Neural cell (in vitro differentiated cells): ENCODE measurements around the gene DHCR24. TPM values are rescaled to one million over a fixed set of nuclear protein-coding genes. Genes with fewer than 3 reads are reported as not detected.

Experiments
- H2AFZ ChIP-seq: fragments of 200-600, 300-800 bp; sonication (generic), shearing (Covaris generic); 2 replicates; pipeline ENCODE4 v1.6.0; 2014; ENCODE audit warnings: low read depth, mild to moderate bottlenecking, antibody characterized with exemption, low read length, moderate library complexity
- H3F3A ChIP-seq: fragments of 200-600 bp; shearing (Covaris generic); 2 replicates; pipeline ENCODE4 v1.6.1; 2016; ENCODE audit warnings: mild to moderate bottlenecking, moderate library complexity, mixed read lengths, antibody characterized with exemption, low read length; ENCODE audit not compliant: insufficient read depth, poor library complexity, severe bottlenecking
- H3K27ac ChIP-seq: fragments of 200-600, 300-800 bp; sonication (generic), shearing (Covaris generic); 2 replicates; pipeline ENCODE4 v1.5.1; 2014; ENCODE audit warnings: mild to moderate bottlenecking, low read length, moderate library complexity
- H3K27me3 ChIP-seq: fragments of 300-800, 200-600 bp; sonication (generic), shearing (Covaris generic); 2 replicates; pipeline ENCODE4 v1.6.0; 2014; ENCODE audit warnings: mild to moderate bottlenecking, low read depth, low read length, moderate library complexity; ENCODE audit not compliant: insufficient read depth
- H3K36me3 ChIP-seq: fragments of 300-800, 200-600 bp; sonication (generic), shearing (Covaris generic); 2 replicates; pipeline ENCODE4 v1.5.1; 2014; ENCODE audit warnings: mild to moderate bottlenecking, antibody characterized with exemption, low read length, moderate library complexity; ENCODE audit not compliant: insufficient read depth
- H3K4me2 ChIP-seq: fragments of 300-800, 200-600 bp; sonication (generic), shearing (Covaris generic); 2 replicates; pipeline ENCODE4 v1.6.0; 2014; ENCODE audit warnings: mild to moderate bottlenecking, low read length
- H3K4me3 ChIP-seq: fragments of 300-800, 200-600 bp; sonication (generic), shearing (Covaris generic); 2 replicates; pipeline ENCODE4 v1.5.1; 2014; ENCODE audit warnings: mild to moderate bottlenecking, low read length, moderate library complexity
- H3K79me2 ChIP-seq: fragments of 200-600 bp; shearing (Covaris generic); replicated peaks from 2 replicates; pipeline ENCODE4 v1.6.0; 2014; ENCODE audit warnings: mild to moderate bottlenecking, low read length, moderate library complexity; ENCODE audit not compliant: insufficient read depth
- H3K9ac ChIP-seq: fragments of 300-800, 200-600 bp; sonication (generic), shearing (Covaris generic); 2 replicates; pipeline ENCODE4 v1.6.1; 2016; ENCODE audit warnings: mild to moderate bottlenecking, low read length, mixed read lengths
- H3K9me2 ChIP-seq: fragments of 200-600 bp; shearing (Covaris generic); 2 replicates; pipeline ENCODE4 v1.6.1; 2016; ENCODE audit warnings: mild to moderate bottlenecking, low read length, mixed read lengths; ENCODE audit not compliant: insufficient read depth
- H3K9me3 ChIP-seq: fragments of 200-600, 300-800 bp; sonication (generic), shearing (Covaris generic); 2 replicates; pipeline ENCODE4 v1.6.1; 2016; ENCODE audit warnings: mild to moderate bottlenecking, mixed run types, low read length, moderate library complexity, mixed read lengths
- H4K20me1 ChIP-seq: fragments of 200-600 bp; shearing (Covaris generic); 2 replicates; pipeline ENCODE4 v1.6.1; 2016; ENCODE audit warnings: mild to moderate bottlenecking, mixed run types; ENCODE audit not compliant: insufficient read depth
- EP300 ChIP-seq: fragments of 450-650 bp; conservative IDR thresholded peaks from 2 replicates; pipeline ENCODE4 v1.6.1; 2014; ENCODE audit warnings: antibody characterized with exemption, mild to moderate bottlenecking, moderate library complexity; ENCODE audit not compliant: poor library complexity, severe bottlenecking
- EZH2 ChIP-seq: fragments of 200-600, 300-800 bp; shearing (Covaris generic), sonication (generic); IDR thresholded peaks from 2 replicates; pipeline ENCODE4 v1.6.1; 2014; ENCODE audit warnings: antibody characterized with exemption, low read length, borderline replicate concordance, mild to moderate bottlenecking; ENCODE audit not compliant: insufficient read depth, poor library complexity, severe bottlenecking
- MXI1 ChIP-seq: fragments of 450-650 bp; conservative IDR thresholded peaks from 2 replicates; pipeline ENCODE4 v1.6.1; 2014; ENCODE audit warnings: antibody characterized with exemption, mild to moderate bottlenecking; ENCODE audit not compliant: poor library complexity, severe bottlenecking
- POLR2AphosphoS5 ChIP-seq: IDR thresholded peaks from 2 replicates; pipeline ENCODE4 v1.6.1; 2012
- RAD21 ChIP-seq: fragments of 450-650 bp; conservative IDR thresholded peaks from 2 replicates; pipeline ENCODE4 v1.6.1; 2014; ENCODE audit warnings: antibody characterized with exemption, mild to moderate bottlenecking, moderate library complexity
- REST ChIP-seq: IDR thresholded peaks from 2 replicates; pipeline ENCODE4 v1.6.1; 2012; ENCODE audit warnings: borderline replicate concordance
- SMC3 ChIP-seq: fragments of 450-650 bp; conservative IDR thresholded peaks from 2 replicates; pipeline ENCODE4 v1.6.1; 2014; ENCODE audit warnings: antibody characterized with exemption, mild to moderate bottlenecking, moderate library complexity; ENCODE audit not compliant: poor library complexity
- TAF1 ChIP-seq: IDR thresholded peaks from 2 replicates; pipeline ENCODE4 v1.6.1; 2012; ENCODE audit warnings: low read depth
- polyA plus RNA-seq: library from polyadenylated mRNA; depleted of rRNA; stranded (reverse); fragments of >200 nt; gene quantifications from 2 replicates; pipeline ENCODE4 v1.2.3, GENCODE V29; 2014
- TF ChIP-seq, protein P1 (sequence below): fragments of 450-650 bp; IDR thresholded peaks from 2 replicates; pipeline ENCODE4 v1.5.1; 2014; ENCODE audit warnings: antibody characterized with exemption, mild to moderate bottlenecking, moderate library complexity; ENCODE audit not compliant: poor library complexity, severe bottlenecking

The DHCR24 gene
- polyA plus RNA-seq, 1 donor from 2014 or later = 91.3 TPM

GRCh38 chr1:54805981-54806381, 81.0 kb downstream of the DHCR24 start:
- H3K9ac ChIP-seq = no peak overlapping the region
- no peaks in the 10 kb centered on the region for H4K20me1 ChIP-seq
- no peaks in the 10 kb centered on the region for H3K79me2 ChIP-seq
- no peak overlapping the region for H3K27ac ChIP-seq
- no peaks in the 10 kb centered on the region for H3K27me3 ChIP-seq
- H3K4me3 ChIP-seq = no peak overlapping the region
- H2AFZ ChIP-seq = no peak overlapping the region
- no peaks in the 10 kb centered on the region for H3K36me3 ChIP-seq
- TF ChIP-seq, protein P1, sequence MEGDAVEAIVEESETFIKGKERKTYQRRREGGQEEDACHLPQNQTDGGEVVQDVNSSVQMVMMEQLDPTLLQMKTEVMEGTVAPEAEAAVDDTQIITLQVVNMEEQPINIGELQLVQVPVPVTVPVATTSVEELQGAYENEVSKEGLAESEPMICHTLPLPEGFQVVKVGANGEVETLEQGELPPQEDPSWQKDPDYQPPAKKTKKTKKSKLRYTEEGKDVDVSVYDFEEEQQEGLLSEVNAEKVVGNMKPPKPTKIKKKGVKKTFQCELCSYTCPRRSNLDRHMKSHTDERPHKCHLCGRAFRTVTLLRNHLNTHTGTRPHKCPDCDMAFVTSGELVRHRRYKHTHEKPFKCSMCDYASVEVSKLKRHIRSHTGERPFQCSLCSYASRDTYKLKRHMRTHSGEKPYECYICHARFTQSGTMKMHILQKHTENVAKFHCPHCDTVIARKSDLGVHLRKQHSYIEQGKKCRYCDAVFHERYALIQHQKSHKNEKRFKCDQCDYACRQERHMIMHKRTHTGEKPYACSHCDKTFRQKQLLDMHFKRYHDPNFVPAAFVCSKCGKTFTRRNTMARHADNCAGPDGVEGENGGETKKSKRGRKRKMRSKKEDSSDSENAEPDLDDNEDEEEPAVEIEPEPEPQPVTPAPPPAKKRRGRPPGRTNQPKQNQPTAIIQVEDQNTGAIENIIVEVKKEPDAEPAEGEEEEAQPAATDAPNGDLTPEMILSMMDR = no peak
- TF ChIP-seq REST = no peak
- no peak for TF ChIP-seq MXI1
- TF ChIP-seq TAF1 = no peak
- TF ChIP-seq POLR2AphosphoS5 = no peak
- no peak for TF ChIP-seq RAD21
- no peak for TF ChIP-seq EZH2
- no peak for TF ChIP-seq EP300
- TF ChIP-seq SMC3 = no peak
- H3K9me3 ChIP-seq = no peaks in the 10 kb centered on the region
- no peaks in the 10 kb centered on the region for H3F3A ChIP-seq
- H3K9me2 ChIP-seq = no peaks in the 10 kb centered on the region
- no peak overlapping the region for H3K4me2 ChIP-seq

DNA sequence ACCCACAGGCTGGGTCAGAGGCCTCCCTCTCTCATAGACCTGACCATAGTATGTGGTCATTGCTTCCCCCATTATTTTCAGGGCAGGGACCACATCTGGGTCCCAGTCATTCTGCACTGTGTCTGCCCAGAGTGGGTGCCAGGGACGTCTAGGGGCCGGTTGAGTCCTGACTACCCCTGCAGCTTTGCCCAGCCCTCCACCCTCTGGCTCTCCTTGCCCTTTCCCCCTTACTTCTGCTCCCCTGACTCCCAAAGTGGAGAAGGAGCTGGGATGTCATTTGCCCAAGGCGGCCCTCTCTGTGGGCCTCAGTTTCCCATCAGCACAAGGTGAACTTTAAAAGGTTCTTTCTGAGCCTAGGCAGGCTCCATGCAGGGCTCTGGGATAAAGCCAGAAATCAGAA, 81.5 kb downstream of the DHCR24 start:
- no peak overlapping the region for H3K4me3 ChIP-seq
- no peaks in the 10 kb centered on the region for H3K79me2 ChIP-seq
- H3K4me2 ChIP-seq = no peak overlapping the region
- no peaks in the 10 kb centered on the region for H3F3A ChIP-seq
- H3K27me3 ChIP-seq = no peaks in the 10 kb centered on the region
- H4K20me1 ChIP-seq = no peaks in the 10 kb centered on the region
- no peaks in the 10 kb centered on the region for H3K9me2 ChIP-seq
- TF ChIP-seq TAF1 = no peak
- no peak for TF ChIP-seq RAD21
- no peak for TF ChIP-seq REST
- TF ChIP-seq EP300 = no peak
- TF ChIP-seq MXI1 = no peak
- TF ChIP-seq, protein P1 = no peak
- no peak for TF ChIP-seq EZH2
- no peak for TF ChIP-seq SMC3
- no peak for TF ChIP-seq POLR2AphosphoS5
- H3K9me3 ChIP-seq = no peaks in the 10 kb centered on the region
- H3K27ac ChIP-seq = no peak overlapping the region
- no peak overlapping the region for H2AFZ ChIP-seq
- no peaks in the 10 kb centered on the region for H3K36me3 ChIP-seq
- H3K9ac ChIP-seq = no peak overlapping the region
